ENCODE measurements around the gene NEGR1. TPM values are rescaled to one million over a fixed set of nuclear protein-coding genes. Genes with fewer than 3 reads are reported as not detected.

NEGR1 gene
- total RNA-seq (1 to 10 TPM in 2 of 7 donors, under 1 TPM in 5; 0.26 to 1.3 (median 0.55) TPM), polyA plus RNA-seq (under 1 TPM; 0.07 to 0.70 (median 0.33) TPM)
- long read RNA-seq, donor 1 = 0 reads
- long read RNA-seq, donor 2 = 0 reads

- Histone ChIP-seq H3K36me3 (no peaks in the 10 kb centered on the region), H3K4me1 (peaks cover 7 to 40% (median 26%) of the 10 kb centered on the region in 6 donors), H3K27ac (peak within 1 kb of the TSS; percentile 29 to 80 (median 75)), H3K4me3 (peak within 1 kb of the TSS; percentile 42 to 77 (median 62)), H3K27me3 (replicated peaks in 1 of 7) (peaks cover 0 to 45% (median 0%) of the 10 kb centered on the region in 7 donors), H3K9me3 (no peaks in the 10 kb centered on the region)
- intact Hi-C loops (cut with DNase I; ENCODE audit: low total_unique reads) = no loop called here
- TF ChIP-seq CTCF (IDR thresholded peaks at IDR 0.05 in 8 of 11, conservative IDR thresholded peaks at IDR 0.05 in 3 of 11) (peak in 1 of 11 experiments; percentile 24), POLR2AphosphoS5 (IDR thresholded peaks at IDR 0.05) (peak in 2 of 3 donors; percentile 68 to 74), POLR2A (IDR thresholded peaks at IDR 0.05) (no peak)
- DNase-seq = peak; percentile 93
- WGBS, 5 donors = 0 to 2% (median 1%) methylated on average over 48 to 54 of the region's 54 CpGs
Measured at GRCh38 chr1:72282271-72283021, at the start of gene NEGR1. Gene NEGR1 (minus strand): TSS chr1:72282539.

DNA sequence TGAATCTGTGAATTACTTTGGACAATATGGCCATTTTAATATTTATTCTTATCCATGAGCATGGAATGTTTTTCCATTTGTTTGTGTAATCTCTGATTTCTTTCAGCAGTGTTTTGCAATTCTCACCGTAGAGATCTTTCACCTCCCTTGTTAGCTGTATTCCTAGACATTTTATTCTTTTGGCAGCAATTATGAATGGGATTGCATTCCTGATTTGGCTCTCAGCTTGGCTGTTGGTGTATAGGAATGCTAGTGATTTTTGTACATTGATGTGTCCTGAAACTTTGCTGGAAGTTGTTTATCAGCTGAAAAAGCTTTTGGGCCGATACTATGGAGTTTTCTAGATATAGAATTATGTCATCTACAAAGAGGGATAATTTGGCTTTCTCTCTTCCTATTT, 44.2 kb upstream of the NEGR1 start:
- TF ChIP-seq CTCF (IDR thresholded peaks at IDR 0.05 in 8 of 11, conservative IDR thresholded peaks at IDR 0.05 in 3 of 11) (no peak), POLR2AphosphoS5 (IDR thresholded peaks at IDR 0.05) (no peak), POLR2A (IDR thresholded peaks at IDR 0.05) (no peak)
- Histone ChIP-seq H3K4me1 (no peaks in the 10 kb centered on the region), H3K27ac (no peak overlapping the region), H3K9me3 (no peaks in the 10 kb centered on the region), H3K36me3 (no peaks in the 10 kb centered on the region), H3K4me3 (no peak overlapping the region), H3K27me3 (replicated peaks in 1 of 7) (no peaks in the 10 kb centered on the region)
- DNase-seq = no peak
- intact Hi-C loops (cut with DNase I; ENCODE audit: low total_unique reads) = no loop called here
- 71 to 77% (median 72%) methylated on average over 2 of the region's 2 CpGs; no CpG with 5 or more reads in 2 of the 5 donors for WGBS, 5 donors

- intact Hi-C loops (cut with DNase I; ENCODE audit: low total_unique reads) = no loop called here
- Histone ChIP-seq H3K4me1 (no peaks in the 10 kb centered on the region), H3K4me3 (no peak overlapping the region), H3K36me3 (no peaks in the 10 kb centered on the region), H3K27ac (no peak overlapping the region), H3K27me3 (replicated peaks in 1 of 7) (no peaks in the 10 kb centered on the region), H3K9me3 (no peaks in the 10 kb centered on the region)
- WGBS, 5 donors = 48 to 67% (median 61%) methylated on average over 1 of the region's 1 CpG; no CpG with 5 or more reads in 2 of the 5 donors
- DNase-seq = no peak
- TF ChIP-seq CTCF (IDR thresholded peaks at IDR 0.05 in 8 of 11, conservative IDR thresholded peaks at IDR 0.05 in 3 of 11) (no peak), POLR2AphosphoS5 (IDR thresholded peaks at IDR 0.05) (no peak)
Measured at GRCh38 chr1:72324451-72324850, 42.1 kb upstream of the NEGR1 start.

DNA sequence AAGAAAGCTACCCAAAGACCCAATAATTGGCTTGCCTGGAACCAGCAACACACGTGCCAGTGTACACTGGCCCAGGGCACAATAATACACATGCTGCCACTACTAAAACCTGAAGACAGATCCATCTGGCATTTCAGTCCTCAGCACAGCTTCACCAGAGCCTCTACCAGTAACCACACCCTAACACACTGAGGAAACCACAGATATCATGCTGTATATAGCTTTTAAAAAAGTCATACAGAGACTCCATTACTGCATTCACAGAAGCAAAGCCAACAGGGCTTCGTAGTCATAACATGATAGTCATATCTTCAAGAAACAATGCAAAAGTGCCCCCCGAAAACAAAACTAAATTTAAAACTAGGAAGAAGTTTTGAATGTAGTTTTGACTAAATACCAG, 40.6 kb upstream of the NEGR1 start:
- no peak overlapping the region for H3K27ac ChIP-seq
- no peaks in the 10 kb centered on the region for H3K36me3 ChIP-seq
- no peaks in the 10 kb centered on the region for H3K27me3 ChIP-seq (replicated peaks in 1 of 7)
- H3K9me3 ChIP-seq = no peaks in the 10 kb centered on the region
- intact Hi-C loops (cut with DNase I; ENCODE audit: low total_unique reads) = no loop called here
- TF ChIP-seq CTCF (IDR thresholded peaks at IDR 0.05 in 8 of 11, conservative IDR thresholded peaks at IDR 0.05 in 3 of 11) = no peak
- no peak for TF ChIP-seq POLR2A (IDR thresholded peaks at IDR 0.05)
- TF ChIP-seq POLR2AphosphoS5 (IDR thresholded peaks at IDR 0.05) = no peak
- no peak for DNase-seq
- WGBS, 5 donors = 52 to 75% (median 63%) methylated on average over 3 of the region's 3 CpGs; no CpG with 5 or more reads in 2 of the 5 donors
- no peaks in the 10 kb centered on the region for H3K4me1 ChIP-seq
- H3K4me3 ChIP-seq = no peak overlapping the region
